DMS79 (cell line): ENCODE results near the gene PDSS1.
"Not testable (repeated sequence)": the region's sequence is repeated elsewhere in the genome, so short reads cannot be mapped to it uniquely, and the experiment has no call there.

ENCODE experiments used
- DNase-seq: peaks from one replicate; lab custom pipeline; 2025; lab: John Stamatoyannopoulos, UW

Gene PDSS1

GRCh38 chr10:26697163-26697921 is at the start of gene PDSS1:
Gene PDSS1 (plus strand): TSS chr10:26697701. CDS start chr10:26697712, 11 bp downstream.
- peak; percentile 21 for DNase-seq

GRCh38 chr10:26648245-26648636 is 49.3 kb upstream of the PDSS1 start:
- DNase-seq = not testable (repeated sequence)

- no peak for DNase-seq
Observed at GRCh38 chr10:26650406-26650805, 47.1 kb upstream of the PDSS1 start.

GRCh38 chr10:26651476-26651875 is 46.0 kb upstream of the PDSS1 start:
- DNase-seq = not testable (repeated sequence)

GRCh38 chr10:26653004-26653403 is 44.5 kb upstream of the PDSS1 start:
- DNase-seq = no peak

GRCh38 chr10:26655746-26656145 is 41.8 kb upstream of the PDSS1 start:
- DNase-seq = no peak

- DNase-seq = no peak
Observed at GRCh38 chr10:26662864-26663263, 34.6 kb upstream of the PDSS1 start.

GRCh38 chr10:26665080-26666048 is 32.1 kb upstream of the PDSS1 start:
- no peak for DNase-seq

GRCh38 chr10:26675873-26676257 is 21.6 kb upstream of the PDSS1 start:
- no peak for DNase-seq

GRCh38 chr10:26679588-26679987 is 17.9 kb upstream of the PDSS1 start:
- DNase-seq = no peak

- DNase-seq = no peak
Observed at GRCh38 chr10:26681076-26681475, 16.4 kb upstream of the PDSS1 start.

GRCh38 chr10:26681971-26682370 is 15.5 kb upstream of the PDSS1 start:
- DNase-seq = not testable (repeated sequence)

GRCh38 chr10:26682931-26683330 is 14.6 kb upstream of the PDSS1 start:
- no peak for DNase-seq

GRCh38 chr10:26684667-26685264 is 12.7 kb upstream of the PDSS1 start:
- DNase-seq = not testable (repeated sequence)

- DNase-seq = no peak
Observed at GRCh38 chr10:26685441-26685840, 12.1 kb upstream of the PDSS1 start.

GRCh38 chr10:26689399-26689798 is 8.1 kb upstream of the PDSS1 start:
- no peak for DNase-seq

- DNase-seq = no peak
Observed at GRCh38 chr10:26690731-26691475, 6.6 kb upstream of the PDSS1 start.

- not testable (repeated sequence) for DNase-seq
Observed at GRCh38 chr10:26694536-26694935, 3.0 kb upstream of the PDSS1 start.

- no peak for DNase-seq
Observed at GRCh38 chr10:26696786-26697162, 727 bp upstream of the PDSS1 start.

- no peak for DNase-seq
Observed at GRCh38 chr10:26697922-26698608, 564 bp downstream of the PDSS1 start.

- no peak for DNase-seq
Observed at GRCh38 chr10:26698909-26699308, 1.4 kb downstream of the PDSS1 start.
